HepG2 (cell line): ENCODE results near the gene BST1. TPM values are rescaled to one million over a fixed set of nuclear protein-coding genes. Genes with fewer than 3 reads are reported as not detected.

Experiments used
- AHR ChIP-seq: IDR thresholded peaks from 2 replicates; pipeline ENCODE4 v1.6.1; 2018; ENCODE audit warnings: missing genetic modification reagents, missing compliant biosample characterization
- ATM ChIP-seq: fragments of 450-650 bp; IDR thresholded peaks from 2 replicates; pipeline ENCODE4 v1.7.1; 2017; ENCODE audit warnings: mild to moderate bottlenecking, borderline replicate concordance
- FOXA1 ChIP-seq, 2 experiments: fragments of 450-650 bp in 1 of 2; sonication (generic) in 1 of 2; formaldehyde crosslinking in 1 of 2; IDR thresholded peaks; 2 replicates each; pipeline versions ENCODE4 v1.4.0 to v1.6.1; 2016 to 2020; ENCODE audit warnings: missing genetic modification reagents in 1 of 2
- HNF4G ChIP-seq, 2 experiments: sonication (generic) in 1 of 2; formaldehyde crosslinking in 1 of 2; IDR thresholded peaks; 2 replicates each; pipeline versions ENCODE4 v1.4.0 to v1.6.1; 2011 to 2020; ENCODE audit warnings: borderline replicate concordance in 2 of 2, low read depth in 2 of 2, mild to moderate bottlenecking in 2 of 2, low read length in 1 of 2, missing genetic modification reagents in 1 of 2, moderate library complexity in 1 of 2
- HNRNPH1 ChIP-seq: fragments of 200-400 bp; formaldehyde crosslinking; optimal IDR thresholded peaks from 2 replicates; pipeline ENCODE3; 2017; ENCODE audit warnings: mild to moderate bottlenecking, low read depth, low read length
- HNRNPK ChIP-seq: fragments of 200-400 bp; formaldehyde crosslinking; IDR thresholded peaks from 2 replicates; pipeline ENCODE4 v1.6.1; 2018; ENCODE audit warnings: low read length, low read depth, moderate library complexity, mild to moderate bottlenecking; ENCODE audit not compliant: poor library complexity, severe bottlenecking
- KDM2A ChIP-seq: sonication (generic); formaldehyde crosslinking; IDR thresholded peaks from 2 replicates; pipeline ENCODE4 v1.4.0; 2020; ENCODE audit warnings: low read depth, missing genetic modification reagents, borderline replicate concordance
- KMT2A ChIP-seq: sonication (generic); formaldehyde crosslinking; IDR thresholded peaks from 2 replicates; pipeline ENCODE4 v1.4.0; 2020; ENCODE audit warnings: missing genetic modification reagents
- MAFF ChIP-seq: IDR thresholded peaks from 2 replicates; pipeline ENCODE4 v1.6.1; 2011; ENCODE audit warnings: low read depth, low read length, improper control_type of control experiment
- MXI1 ChIP-seq: IDR thresholded peaks from 3 replicates; pipeline ENCODE4 v1.6.1; 2012; ENCODE audit warnings: low read depth, low read length, inconsistent platforms, borderline replicate concordance
- RORA ChIP-seq: sonication (generic); formaldehyde crosslinking; IDR thresholded peaks from 2 replicates; pipeline ENCODE4 v1.5.0; 2020; ENCODE audit warnings: mild to moderate bottlenecking, missing genetic modification reagents, moderate library complexity
- SP4 ChIP-seq: sonication (generic); formaldehyde crosslinking; IDR thresholded peaks from 2 replicates; pipeline ENCODE4 v1.8.1; 2023; ENCODE audit warnings: mild to moderate bottlenecking, missing genetic modification reagents
- ZNF101 ChIP-seq: sonication (generic); formaldehyde crosslinking; IDR thresholded peaks from 2 replicates; pipeline ENCODE4 v1.4.0; 2020; ENCODE audit warnings: mild to moderate bottlenecking, low read depth, missing genetic modification reagents, borderline replicate concordance
- ZNF160 ChIP-seq: sonication (generic); formaldehyde crosslinking; IDR thresholded peaks from 2 replicates; pipeline ENCODE4 v1.8.0; 2022; ENCODE audit warnings: mild to moderate bottlenecking, inconsistent platforms, missing genetic modification reagents
- ZNF563 ChIP-seq: sonication (generic); formaldehyde crosslinking; IDR thresholded peaks from 2 replicates; pipeline ENCODE4 v1.8.0; 2022; ENCODE audit warnings: mild to moderate bottlenecking, moderate library complexity, missing genetic modification reagents
- ZNF616 ChIP-seq: sonication (generic); formaldehyde crosslinking; IDR thresholded peaks from 2 replicates; pipeline ENCODE4 v1.5.0; 2020; ENCODE audit warnings: low read depth, mild to moderate bottlenecking, missing genetic modification reagents
- ZNF83 ChIP-seq: sonication (generic); formaldehyde crosslinking; IDR thresholded peaks from 2 replicates; pipeline ENCODE4 v1.4.0; 2020; ENCODE audit warnings: missing genetic modification reagents, mild to moderate bottlenecking, borderline replicate concordance
- ZNF891 ChIP-seq: sonication (generic); formaldehyde crosslinking; IDR thresholded peaks from 2 replicates; pipeline ENCODE4 v1.5.0; 2020; ENCODE audit warnings: mild to moderate bottlenecking, missing genetic modification reagents
- polyA plus RNA-seq, 8 experiments: library from polyadenylated mRNA; depleted of rRNA in 3 of 8; stranded (reverse) in 7 of 8; unstranded in 1 of 8; fragments of >200 nt; fragmentation: Illumina TruSeq in 4 of 8; extraction: Trizol in 4 of 8; gene quantifications; 2 replicates each; pipeline versions ENCODE4 v1.2.1 to v1.2.3, GENCODE V29; 2011 to 2016; ENCODE audit warnings: low read depth in 4 of 8, missing spikeins in 1 of 8, mixed read lengths in 1 of 8; ENCODE audit not compliant: insufficient read depth in 1 of 8
- total RNA-seq, 5 experiments: library from RNA; depleted of rRNA; stranded (reverse); fragments of >200 nt; fragmentation: Illumina TruSeq; extraction: Trizol; gene quantifications; 2 replicates each; pipeline ENCODE4 v1.2.3, GENCODE V29; 2016; ENCODE audit warnings: low read depth in 1 of 5
- TF ChIP-seq, protein P1 (sequence below): sonication (generic); formaldehyde crosslinking; IDR thresholded peaks from 2 replicates; pipeline ENCODE4 v1.5.0; 2020; ENCODE audit warnings: mild to moderate bottlenecking, missing genetic modification reagents
- TF ChIP-seq, protein P2 (sequence below): sonication (generic); formaldehyde crosslinking; IDR thresholded peaks from 2 replicates; pipeline ENCODE4 v1.5.1; 2020; ENCODE audit warnings: missing genetic modification reagents, mild to moderate bottlenecking, borderline replicate concordance
- TF ChIP-seq, protein P3 (sequence below): sonication (generic); formaldehyde crosslinking; IDR thresholded peaks from 2 replicates; pipeline ENCODE4 v1.5.0; 2020; ENCODE audit warnings: mild to moderate bottlenecking, missing genetic modification reagents
- TF ChIP-seq, protein P4 (sequence below): sonication (generic); formaldehyde crosslinking; IDR thresholded peaks from 2 replicates; pipeline ENCODE4 v1.8.1; 2023; ENCODE audit warnings: mild to moderate bottlenecking, moderate library complexity, missing genetic modification reagents

BST1 gene
- total and polyA plus RNA-seq, 2 of the 13 experiments (the other 11 are each of a cell fraction or from before 2014, with no cell fraction given), result 0.09 to 0.49 TPM

DNA sequence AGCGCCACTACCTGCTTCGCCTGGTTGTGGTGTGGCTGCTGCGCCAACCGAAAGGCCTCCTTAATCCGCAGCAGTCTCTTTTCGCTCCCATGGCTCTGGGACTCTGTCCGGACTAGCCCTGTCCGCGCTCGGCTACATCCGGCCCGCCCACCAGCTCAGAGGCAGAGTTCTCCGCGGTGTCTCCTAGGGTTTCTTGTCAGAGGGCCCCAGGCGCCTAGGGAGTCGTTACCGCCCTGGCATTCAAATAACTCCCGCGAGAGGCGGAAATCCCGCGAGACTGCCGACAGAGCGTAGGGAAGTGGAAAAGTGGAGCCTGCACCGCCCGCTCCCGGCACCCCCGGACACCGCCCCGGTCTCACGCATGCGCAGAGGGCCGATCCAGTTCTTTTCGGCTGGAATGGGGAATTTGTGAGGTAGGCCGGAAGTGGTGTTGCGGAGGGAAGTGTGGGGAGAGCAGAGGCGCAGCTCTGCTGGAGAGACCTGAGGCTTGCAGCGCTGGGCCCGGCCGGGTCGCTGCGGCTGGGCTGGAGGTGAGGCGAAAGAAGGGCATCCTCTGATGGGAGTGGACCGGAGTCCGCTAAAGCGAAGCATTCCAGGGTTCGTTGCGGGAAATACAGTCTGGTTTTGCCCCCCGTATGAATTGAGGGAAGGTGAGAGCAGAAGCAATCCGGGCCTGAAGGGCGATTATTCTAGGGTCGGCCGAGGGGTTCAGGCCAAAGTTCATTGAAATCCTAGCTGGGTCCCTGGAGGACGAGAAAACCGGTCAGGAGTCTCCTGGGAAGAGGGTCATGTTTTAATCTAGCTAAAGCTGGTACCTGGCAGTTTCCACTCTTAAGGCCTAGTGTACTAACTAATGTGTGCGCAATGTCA, 21.3 kb upstream of the BST1 start, which contains the start of gene FAM200B (continued):
- TF ChIP-seq, protein P1, sequence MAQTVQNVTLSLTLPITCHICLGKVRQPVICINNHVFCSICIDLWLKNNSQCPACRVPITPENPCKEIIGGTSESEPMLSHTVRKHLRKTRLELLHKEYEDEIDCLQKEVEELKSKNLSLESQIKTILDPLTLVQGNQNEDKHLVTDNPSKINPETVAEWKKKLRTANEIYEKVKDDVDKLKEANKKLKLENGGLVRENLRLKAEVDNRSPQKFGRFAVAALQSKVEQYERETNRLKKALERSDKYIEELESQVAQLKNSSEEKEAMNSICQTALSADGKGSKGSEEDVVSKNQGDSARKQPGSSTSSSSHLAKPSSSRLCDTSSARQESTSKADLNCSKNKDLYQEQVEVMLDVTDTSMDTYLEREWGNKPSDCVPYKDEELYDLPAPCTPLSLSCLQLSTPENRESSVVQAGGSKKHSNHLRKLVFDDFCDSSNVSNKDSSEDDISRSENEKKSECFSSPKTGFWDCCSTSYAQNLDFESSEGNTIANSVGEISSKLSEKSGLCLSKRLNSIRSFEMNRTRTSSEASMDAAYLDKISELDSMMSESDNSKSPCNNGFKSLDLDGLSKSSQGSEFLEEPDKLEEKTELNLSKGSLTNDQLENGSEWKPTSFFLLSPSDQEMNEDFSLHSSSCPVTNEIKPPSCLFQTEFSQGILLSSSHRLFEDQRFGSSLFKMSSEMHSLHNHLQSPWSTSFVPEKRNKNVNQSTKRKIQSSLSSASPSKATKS, result no peak; the same call in 1 of the 2 replicates
- TF ChIP-seq HNRNPH1 (no peak), MXI1 (peak; percentile 99), FOXA1 (IDR thresholded peaks at IDR 0.05) (no peak), FOXA1 (CRISPR knock-in tag; IDR thresholded peaks at IDR 0.05) (no peak), ZNF101 (peak; percentile 40; the same call in 1 of the 2 replicates), RORA (CRISPR knock-in tag) (no peak), HNF4G (IDR thresholded peaks at IDR 0.05; ENCODE audit: borderline replicate concordance, low read depth, low read length) (peak; percentile 22; the same call in 1 of the 2 replicates), HNF4G (CRISPR knock-in tag; IDR thresholded peaks at IDR 0.05; ENCODE audit: borderline replicate concordance, low read depth) (peak; percentile 38; the same call in 1 of the 2 replicates), ZNF160 (CRISPR knock-in tag) (no peak), ZNF83 (CRISPR knock-in tag) (no peak; the same call in 1 of the 2 replicates), HNRNPK (no peak), KMT2A (peak; percentile 98), KDM2A (CRISPR knock-in tag) (no peak; the same call in 1 of the 2 replicates), ZNF891 (CRISPR knock-in tag) (peak; percentile 77; the same call in 1 of the 2 replicates), ZNF616 (CRISPR knock-in tag) (no peak), SP4 (CRISPR knock-in tag) (peak; percentile 63), MAFF (0 out of 2 replicates have a peak, but pooled peaks have one; percentile 3), ATM (no peak), ZNF563 (peak; percentile 70; the same call in 1 of the 2 replicates), AHR (CRISPR knock-in tag) (no peak; the same call in 1 of the 2 replicates)
- TF ChIP-seq, protein P2, sequence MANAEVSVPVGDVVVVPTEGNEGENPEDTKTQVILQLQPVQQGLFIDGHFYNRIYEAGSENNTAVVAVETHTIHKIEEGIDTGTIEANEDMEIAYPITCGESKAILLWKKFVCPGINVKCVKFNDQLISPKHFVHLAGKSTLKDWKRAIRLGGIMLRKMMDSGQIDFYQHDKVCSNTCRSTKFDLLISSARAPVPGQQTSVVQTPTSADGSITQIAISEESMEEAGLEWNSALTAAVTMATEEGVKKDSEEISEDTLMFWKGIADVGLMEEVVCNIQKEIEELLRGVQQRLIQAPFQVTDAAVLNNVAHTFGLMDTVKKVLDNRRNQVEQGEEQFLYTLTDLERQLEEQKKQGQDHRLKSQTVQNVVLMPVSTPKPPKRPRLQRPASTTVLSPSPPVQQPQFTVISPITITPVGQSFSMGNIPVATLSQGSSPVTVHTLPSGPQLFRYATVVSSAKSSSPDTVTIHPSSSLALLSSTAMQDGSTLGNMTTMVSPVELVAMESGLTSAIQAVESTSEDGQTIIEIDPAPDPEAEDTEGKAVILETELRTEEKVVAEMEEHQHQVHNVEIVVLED (CRISPR knock-in tag), result peak; percentile 80
- TF ChIP-seq, protein P3, sequence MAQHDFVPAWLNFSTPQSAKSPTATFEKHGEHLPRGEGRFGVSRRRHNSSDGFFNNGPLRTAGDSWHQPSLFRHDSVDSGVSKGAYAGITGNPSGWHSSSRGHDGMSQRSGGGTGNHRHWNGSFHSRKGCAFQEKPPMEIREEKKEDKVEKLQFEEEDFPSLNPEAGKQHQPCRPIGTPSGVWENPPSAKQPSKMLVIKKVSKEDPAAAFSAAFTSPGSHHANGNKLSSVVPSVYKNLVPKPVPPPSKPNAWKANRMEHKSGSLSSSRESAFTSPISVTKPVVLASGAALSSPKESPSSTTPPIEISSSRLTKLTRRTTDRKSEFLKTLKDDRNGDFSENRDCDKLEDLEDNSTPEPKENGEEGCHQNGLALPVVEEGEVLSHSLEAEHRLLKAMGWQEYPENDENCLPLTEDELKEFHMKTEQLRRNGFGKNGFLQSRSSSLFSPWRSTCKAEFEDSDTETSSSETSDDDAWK (CRISPR knock-in tag), result no peak
- TF ChIP-seq, protein P4, sequence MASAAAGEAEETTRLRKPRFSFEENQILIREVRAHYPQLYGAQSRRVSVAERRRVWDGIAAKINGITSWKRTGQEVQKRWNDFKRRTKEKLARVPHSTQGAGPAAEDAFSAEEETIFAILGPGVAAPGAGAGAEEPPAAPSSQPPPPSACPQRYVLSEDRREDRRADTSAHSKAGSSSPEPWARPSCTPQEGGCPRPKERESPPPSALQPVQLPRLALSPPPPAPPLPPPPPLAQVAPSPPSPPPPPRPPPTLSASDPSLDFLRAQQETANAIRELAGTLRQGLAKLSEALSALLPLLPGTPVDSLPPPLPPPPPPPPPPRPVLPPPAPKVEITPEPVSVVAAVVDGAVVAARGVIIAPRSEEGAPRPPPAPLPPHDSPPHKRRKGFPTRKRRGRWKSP (CRISPR knock-in tag), result peak; percentile 82
